GM23248 (cell line): ENCODE results near the gene CMKLR1.

Experiments
- EZH2 ChIP-seq: fragments of 200-600 bp; sonication (generic); IDR thresholded peaks from 2 replicates; pipeline ENCODE4 v1.6.1; 2018; ENCODE audit warnings: antibody characterized with exemption, mild to moderate bottlenecking; ENCODE audit not compliant: insufficient read depth, poor library complexity, severe bottlenecking
- EZH2phosphoT487 ChIP-seq: fragments of 200-600 bp; sonication (generic); IDR thresholded peaks from 2 replicates; pipeline ENCODE4 v1.6.1; 2018; ENCODE audit warnings: antibody characterized with exemption, moderate library complexity, mild to moderate bottlenecking, low read depth; ENCODE audit not compliant: insufficient read depth

GRCh38 chr12:108341356-108341755, 2.2 kb upstream of the CMKLR1 start:
- TF ChIP-seq EZH2, result no peak
- TF ChIP-seq EZH2phosphoT487, result no peak
